SW480 (cell line): ENCODE results near the gene SLC1A7.

Experiments used
- DNase-seq: peaks from one replicate; pipeline ENCODE4 v3.0.0-alpha.2; 2016; ENCODE audit warnings: low spot score

The SLC1A7 gene

GRCh38 chr1:53062708-53063591 lies 79.5 kb downstream of the SLC1A7 start:
- no peak for DNase-seq

- DNase-seq = no peak
Observed at GRCh38 chr1:53061859-53062707, 80.4 kb downstream of the SLC1A7 start, which contains the start of gene PODN. Gene PODN, plus strand, starts transcription at chr1:53062213. Its CDS starts 7,643 bp downstream, at chr1:53069856.

GRCh38 chr1:53061123-53061858 lies 81.1 kb downstream of the SLC1A7 start:
- DNase-seq = no peak

GRCh38 chr1:53060579-53060978 lies 81.9 kb downstream of the SLC1A7 start:
- no peak for DNase-seq

- DNase-seq = no peak
Observed at GRCh38 chr1:53057127-53057526, 85.3 kb downstream of the SLC1A7 start.

GRCh38 chr1:53051676-53052075 lies 90.8 kb downstream of the SLC1A7 start:
- no peak for DNase-seq

- DNase-seq = no peak
Observed at GRCh38 chr1:53050310-53050709, 92.1 kb downstream of the SLC1A7 start.

GRCh38 chr1:53049574-53049967 lies 92.9 kb downstream of the SLC1A7 start:
- no peak for DNase-seq

- DNase-seq = no peak
Observed at GRCh38 chr1:53048960-53049573, 93.4 kb downstream of the SLC1A7 start.

GRCh38 chr1:53047737-53048736 lies 94.4 kb downstream of the SLC1A7 start:
- DNase-seq = peak; percentile 62

GRCh38 chr1:53046930-53047329 lies 95.5 kb downstream of the SLC1A7 start:
- peak; percentile 8 for DNase-seq

- DNase-seq = no peak
Observed at GRCh38 chr1:53044926-53045325, 97.5 kb downstream of the SLC1A7 start.

- DNase-seq = no peak
Observed at GRCh38 chr1:53043271-53043670, 99.2 kb downstream of the SLC1A7 start.

- DNase-seq = no peak
Observed at GRCh38 chr1:53038566-53038965, 103.9 kb downstream of the SLC1A7 start.
